ENCODE results near the gene NDUFA13. TPM values are rescaled to one million over a fixed set of nuclear protein-coding genes. Genes with fewer than 3 reads are reported as not detected.
A peak's percentile ranks its signal among the peaks of the same experiment; 100 is the strongest.

The NDUFA13 gene
- total and polyA plus RNA-seq, 12 donors, result 17.0 to 558 (median 326) TPM

GRCh38 chr19:19540064-19540714, 24.2 kb downstream of the NDUFA13 start:
- H3K36me3 ChIP-seq (replicated peaks in 1 of 2), result no peaks in the 10 kb centered on the region
- no peak overlapping the region for H3K27ac ChIP-seq
- no peaks in the 10 kb centered on the region for H3K9me3 ChIP-seq (replicated peaks in 1 of 3)
- peak overlapping the region in 1 of 4 donors; percentile 19 for H3K4me3 ChIP-seq
- no peak for TF ChIP-seq POLR2A (IDR thresholded peaks at IDR 0.05)
- TF ChIP-seq, protein P1, sequence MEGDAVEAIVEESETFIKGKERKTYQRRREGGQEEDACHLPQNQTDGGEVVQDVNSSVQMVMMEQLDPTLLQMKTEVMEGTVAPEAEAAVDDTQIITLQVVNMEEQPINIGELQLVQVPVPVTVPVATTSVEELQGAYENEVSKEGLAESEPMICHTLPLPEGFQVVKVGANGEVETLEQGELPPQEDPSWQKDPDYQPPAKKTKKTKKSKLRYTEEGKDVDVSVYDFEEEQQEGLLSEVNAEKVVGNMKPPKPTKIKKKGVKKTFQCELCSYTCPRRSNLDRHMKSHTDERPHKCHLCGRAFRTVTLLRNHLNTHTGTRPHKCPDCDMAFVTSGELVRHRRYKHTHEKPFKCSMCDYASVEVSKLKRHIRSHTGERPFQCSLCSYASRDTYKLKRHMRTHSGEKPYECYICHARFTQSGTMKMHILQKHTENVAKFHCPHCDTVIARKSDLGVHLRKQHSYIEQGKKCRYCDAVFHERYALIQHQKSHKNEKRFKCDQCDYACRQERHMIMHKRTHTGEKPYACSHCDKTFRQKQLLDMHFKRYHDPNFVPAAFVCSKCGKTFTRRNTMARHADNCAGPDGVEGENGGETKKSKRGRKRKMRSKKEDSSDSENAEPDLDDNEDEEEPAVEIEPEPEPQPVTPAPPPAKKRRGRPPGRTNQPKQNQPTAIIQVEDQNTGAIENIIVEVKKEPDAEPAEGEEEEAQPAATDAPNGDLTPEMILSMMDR (IDR thresholded peaks at IDR 0.05), result no peak
- DNase-seq, result peak in 1 of 7 donors; percentile 36
- H3K27me3 ChIP-seq, result peaks cover 51% of the 10 kb centered on the region
- intact Hi-C loops (cut with DNase I), result no loop called here
- WGBS, 4 donors, result 6 to 46% (median 25%) methylated on average over 7 to 74 of the region's 74 CpGs
- H3K4me1 ChIP-seq (replicated peaks in 1 of 2), result peaks cover 4 to 19% of the 10 kb centered on the region in 2 donors

- no peak overlapping the region for H3K27ac ChIP-seq
- H3K9me3 ChIP-seq (replicated peaks in 1 of 3), result no peaks in the 10 kb centered on the region
- WGBS, 4 donors, result 1 to 10% (median 6%) methylated on average over 15 to 45 of the region's 45 CpGs
- no peak for DNase-seq
- H3K27me3 ChIP-seq, result peaks cover 51% of the 10 kb centered on the region
- intact Hi-C loops (cut with DNase I), result no loop called here
- TF ChIP-seq POLR2A (IDR thresholded peaks at IDR 0.05), result no peak
- TF ChIP-seq, protein P1 (IDR thresholded peaks at IDR 0.05), result no peak
- peak overlapping the region in 1 of 4 donors; percentile 19 for H3K4me3 ChIP-seq
- peaks cover 4 to 19% of the 10 kb centered on the region in 2 donors for H3K4me1 ChIP-seq (replicated peaks in 1 of 2)
- no peaks in the 10 kb centered on the region for H3K36me3 ChIP-seq (replicated peaks in 1 of 2)
These were observed 24.9 kb downstream of the NDUFA13 start for GRCh38 chr19:19540715-19541515.

- Histone ChIP-seq H3K27me3 (peaks cover 51% of the 10 kb centered on the region), H3K4me1 (replicated peaks in 1 of 2) (peaks cover 4 to 19% of the 10 kb centered on the region in 2 donors), H3K9me3 (replicated peaks in 1 of 3) (no peaks in the 10 kb centered on the region), H3K4me3 (no peak overlapping the region), H3K36me3 (replicated peaks in 1 of 2) (no peaks in the 10 kb centered on the region), H3K27ac (no peak overlapping the region)
- intact Hi-C loops (cut with DNase I), result no loop called here
- TF ChIP-seq, protein P1 (IDR thresholded peaks at IDR 0.05), result no peak
- no peak for TF ChIP-seq POLR2A (IDR thresholded peaks at IDR 0.05)
- 63 to 80% (median 67%) methylated on average over 8 to 16 of the region's 16 CpGs for WGBS, 4 donors
- no peak for DNase-seq
These were observed 25.6 kb downstream of the NDUFA13 start for GRCh38 chr19:19541616-19542015.

- Histone ChIP-seq H3K27ac (no peak overlapping the region), H3K36me3 (replicated peaks in 1 of 2) (no peaks in the 10 kb centered on the region), H3K9me3 (replicated peaks in 1 of 3) (no peaks in the 10 kb centered on the region), H3K4me3 (no peak overlapping the region), H3K27me3 (peaks cover 51% of the 10 kb centered on the region), H3K4me1 (replicated peaks in 1 of 2) (peaks cover 4 to 16% of the 10 kb centered on the region in 2 donors)
- DNase-seq, result no peak
- TF ChIP-seq POLR2A (IDR thresholded peaks at IDR 0.05), result no peak
- TF ChIP-seq, protein P1 (IDR thresholded peaks at IDR 0.05), result no peak
- 61 to 78% (median 73%) methylated on average over 10 to 12 of the region's 12 CpGs for WGBS, 4 donors
- intact Hi-C loops (cut with DNase I), result no loop called here
These were observed 26.5 kb downstream of the NDUFA13 start for GRCh38 chr19:19542507-19542906.
